ENCODE measurements around the gene KRT83. TPM values are rescaled to one million over a fixed set of nuclear protein-coding genes. Genes with fewer than 3 reads are reported as not detected.

KRT83 gene
- total and polyA plus RNA-seq, 2 donors (not counting 1 experiment from before 2014, with no cell fraction given), result not detected

- H3K4me3 ChIP-seq (replicated peaks in 1 of 4; ENCODE audit: control extremely low read depth in 1 of 4, insufficient read depth in 1 of 4, low read depth in 3 of 4, low read length in 4 of 4), result no peak overlapping the region
- H3K9ac ChIP-seq (ENCODE audit: insufficient read depth, low read length), result no peak overlapping the region
- TF ChIP-seq CTCF (conservative IDR thresholded peaks at IDR 0.05 in 1 of 2, IDR thresholded peaks at IDR 0.05 in 1 of 2; ENCODE audit: low read depth in 1 of 2, low read length in 2 of 2) (no peak), EZH2 (IDR thresholded peaks at IDR 0.05; ENCODE audit: low read length, missing control alignments) (no peak)
- H3K4me2 ChIP-seq (ENCODE audit: extremely low read depth, insufficient read depth, low read length), result no peak overlapping the region
- DNase-seq (ENCODE audit: low read depth in 2 of 2), result peak in 1 of 2 donors; percentile 40
- H3K27ac ChIP-seq (ENCODE audit: insufficient read depth, low read length), result no peak overlapping the region
- H3K36me3 ChIP-seq (ENCODE audit: control insufficient read depth, insufficient read depth, low read length), result no peaks in the 10 kb centered on the region
- peaks cover 2% of the 10 kb centered on the region for H3K27me3 ChIP-seq (ENCODE audit: control insufficient read depth, insufficient read depth, low read length)
- no peak overlapping the region for H2AFZ ChIP-seq (ENCODE audit: low read length)
- H4K20me1 ChIP-seq (ENCODE audit: control insufficient read depth, extremely low read depth, insufficient read depth, low read length), result no peaks in the 10 kb centered on the region
- H3K79me2 ChIP-seq (ENCODE audit: control insufficient read depth, insufficient read depth, low read length), result no peaks in the 10 kb centered on the region
- no peaks in the 10 kb centered on the region for H3K9me3 ChIP-seq (ENCODE audit: control insufficient read depth, insufficient read depth, low read depth, low read length)
- no peaks in the 10 kb centered on the region for H3K4me1 ChIP-seq (ENCODE audit: control insufficient read depth, extremely low read depth, insufficient read depth, low read length)
Measured at GRCh38 chr12:52271158-52271557, 50.0 kb downstream of the KRT83 start.

- Histone ChIP-seq H3K9me3 (ENCODE audit: control insufficient read depth, insufficient read depth, low read depth, low read length) (no peaks in the 10 kb centered on the region), H3K9ac (ENCODE audit: insufficient read depth, low read length) (no peak overlapping the region), H3K4me2 (ENCODE audit: extremely low read depth, insufficient read depth, low read length) (no peak overlapping the region), H3K4me1 (ENCODE audit: control insufficient read depth, extremely low read depth, insufficient read depth, low read length) (no peaks in the 10 kb centered on the region), H2AFZ (ENCODE audit: low read length) (no peak overlapping the region), H3K79me2 (ENCODE audit: control insufficient read depth, insufficient read depth, low read length) (no peaks in the 10 kb centered on the region), H3K27ac (ENCODE audit: insufficient read depth, low read length) (no peak overlapping the region), H4K20me1 (ENCODE audit: control insufficient read depth, extremely low read depth, insufficient read depth, low read length) (no peaks in the 10 kb centered on the region), H3K36me3 (ENCODE audit: control insufficient read depth, insufficient read depth, low read length) (no peaks in the 10 kb centered on the region), H3K27me3 (ENCODE audit: control insufficient read depth, insufficient read depth, low read length) (peaks cover 2% of the 10 kb centered on the region), H3K4me3 (replicated peaks in 1 of 4; ENCODE audit: control extremely low read depth in 1 of 4, insufficient read depth in 1 of 4, low read depth in 3 of 4, low read length in 4 of 4) (no peak overlapping the region)
- DNase-seq (ENCODE audit: low read depth in 2 of 2), result no peak
- TF ChIP-seq CTCF (conservative IDR thresholded peaks at IDR 0.05 in 1 of 2, IDR thresholded peaks at IDR 0.05 in 1 of 2; ENCODE audit: low read depth in 1 of 2, low read length in 2 of 2), result no peak
- TF ChIP-seq EZH2 (IDR thresholded peaks at IDR 0.05; ENCODE audit: low read length, missing control alignments), result no peak
Measured at GRCh38 chr12:52270541-52271070, 50.6 kb downstream of the KRT83 start.

DNA sequence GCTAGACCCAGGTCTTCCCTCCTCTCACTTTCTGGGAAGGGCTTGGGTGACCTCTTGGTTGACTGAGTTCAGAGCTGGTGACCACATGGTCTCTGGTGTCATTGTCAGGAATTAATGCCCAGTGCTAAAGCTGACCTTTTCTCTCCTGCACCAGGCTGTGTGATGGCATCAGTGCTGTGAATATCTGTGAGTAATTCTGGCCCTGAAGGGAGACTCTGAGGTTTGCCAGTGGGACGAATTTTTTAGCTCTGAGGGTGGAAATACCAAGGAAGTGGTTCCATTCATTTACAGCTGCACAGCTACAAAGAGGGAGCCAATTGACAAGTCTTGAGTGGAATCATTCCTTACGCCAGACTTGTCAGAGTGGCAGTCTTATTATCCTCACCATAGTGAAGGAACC, 53.0 kb downstream of the KRT83 start:
- DNase-seq (ENCODE audit: low read depth in 2 of 2), result peak in 1 of 2 donors; percentile 54
- TF ChIP-seq CTCF (conservative IDR thresholded peaks at IDR 0.05 in 1 of 2, IDR thresholded peaks at IDR 0.05 in 1 of 2; ENCODE audit: low read depth in 1 of 2, low read length in 2 of 2) (no peak), EZH2 (IDR thresholded peaks at IDR 0.05; ENCODE audit: low read length, missing control alignments) (no peak)
- Histone ChIP-seq H3K9ac (ENCODE audit: insufficient read depth, low read length) (no peak overlapping the region), H3K4me1 (ENCODE audit: control insufficient read depth, extremely low read depth, insufficient read depth, low read length) (no peaks in the 10 kb centered on the region), H3K4me3 (replicated peaks in 1 of 4; ENCODE audit: control extremely low read depth in 1 of 4, insufficient read depth in 1 of 4, low read depth in 3 of 4, low read length in 4 of 4) (no peak overlapping the region), H3K36me3 (ENCODE audit: control insufficient read depth, insufficient read depth, low read length) (no peaks in the 10 kb centered on the region), H3K9me3 (ENCODE audit: control insufficient read depth, insufficient read depth, low read depth, low read length) (no peaks in the 10 kb centered on the region), H3K4me2 (ENCODE audit: extremely low read depth, insufficient read depth, low read length) (no peak overlapping the region), H3K27me3 (ENCODE audit: control insufficient read depth, insufficient read depth, low read length) (peaks cover 4% of the 10 kb centered on the region), H2AFZ (ENCODE audit: low read length) (no peak overlapping the region), H3K27ac (ENCODE audit: insufficient read depth, low read length) (no peak overlapping the region), H4K20me1 (ENCODE audit: control insufficient read depth, extremely low read depth, insufficient read depth, low read length) (no peaks in the 10 kb centered on the region), H3K79me2 (ENCODE audit: control insufficient read depth, insufficient read depth, low read length) (no peaks in the 10 kb centered on the region)

Data from fibroblast of lung (primary cell).